ENCODE results near the gene BCL2L1.

The BCL2L1 gene

GRCh38 chr20:31740656-31741323 lies 18.1 kb upstream of the BCL2L1 start:
- Mint-ChIP-seq H3K27me3 (no peaks in the 10 kb centered on the region), H3K27ac (no peak overlapping the region), H3K4me1 (no peaks in the 10 kb centered on the region), H3K9me3 (no peaks in the 10 kb centered on the region), H3K4me3 (no peak overlapping the region), H3K36me3 (no peaks in the 10 kb centered on the region)

GRCh38 chr20:31740208-31740607 lies 17.5 kb upstream of the BCL2L1 start:
- H3K27ac Mint-ChIP-seq, result no peak overlapping the region
- no peaks in the 10 kb centered on the region for H3K4me1 Mint-ChIP-seq
- H3K9me3 Mint-ChIP-seq, result no peaks in the 10 kb centered on the region
- no peaks in the 10 kb centered on the region for H3K27me3 Mint-ChIP-seq
- no peaks in the 10 kb centered on the region for H3K36me3 Mint-ChIP-seq
- no peak overlapping the region for H3K4me3 Mint-ChIP-seq

- no peak overlapping the region for H3K4me3 Mint-ChIP-seq
- H3K4me1 Mint-ChIP-seq, result no peaks in the 10 kb centered on the region
- no peak overlapping the region for H3K27ac Mint-ChIP-seq
- no peaks in the 10 kb centered on the region for H3K36me3 Mint-ChIP-seq
- no peaks in the 10 kb centered on the region for H3K9me3 Mint-ChIP-seq
- no peaks in the 10 kb centered on the region for H3K27me3 Mint-ChIP-seq
These were observed 16.9 kb upstream of the BCL2L1 start for GRCh38 chr20:31739550-31739977.

GRCh38 chr20:31738729-31739549 lies 16.3 kb upstream of the BCL2L1 start, which contains the start of gene TPX2:
TSS of gene TPX2 (plus strand) at chr20:31739290. CDS start at chr20:31757477, 18,187 bp downstream.
- H3K27ac Mint-ChIP-seq, result no peak within 1 kb of the TSS
- no peaks in the 10 kb centered on the region for H3K4me1 Mint-ChIP-seq
- no peak within 1 kb of the TSS for H3K4me3 Mint-ChIP-seq
- H3K36me3 Mint-ChIP-seq, result no peaks in the 10 kb centered on the region
- H3K9me3 Mint-ChIP-seq, result no peaks in the 10 kb centered on the region
- no peaks in the 10 kb centered on the region for H3K27me3 Mint-ChIP-seq

GRCh38 chr20:31731321-31731717 lies 8.7 kb upstream of the BCL2L1 start:
- H3K27ac Mint-ChIP-seq, result no peak overlapping the region
- peaks cover 4% of the 10 kb centered on the region for H3K4me1 Mint-ChIP-seq
- no peaks in the 10 kb centered on the region for H3K36me3 Mint-ChIP-seq
- no peaks in the 10 kb centered on the region for H3K27me3 Mint-ChIP-seq
- H3K4me3 Mint-ChIP-seq, result no peak overlapping the region
- no peaks in the 10 kb centered on the region for H3K9me3 Mint-ChIP-seq

GRCh38 chr20:31723319-31724078 lies 831 bp upstream of the BCL2L1 start:
- Mint-ChIP-seq H3K4me3 (peak overlapping the region; percentile 94), H3K4me1 (peaks cover 15% of the 10 kb centered on the region), H3K9me3 (no peaks in the 10 kb centered on the region), H3K36me3 (peaks cover 33% of the 10 kb centered on the region), H3K27ac (peak overlapping the region; percentile 94), H3K27me3 (no peaks in the 10 kb centered on the region)

GRCh38 chr20:31723069-31723318 lies 326 bp upstream of the BCL2L1 start:
- H3K27ac Mint-ChIP-seq, result peak overlapping the region; percentile 94
- H3K4me3 Mint-ChIP-seq, result peak overlapping the region; percentile 94
- no peaks in the 10 kb centered on the region for H3K27me3 Mint-ChIP-seq
- H3K9me3 Mint-ChIP-seq, result no peaks in the 10 kb centered on the region
- peaks cover 15% of the 10 kb centered on the region for H3K4me1 Mint-ChIP-seq
- H3K36me3 Mint-ChIP-seq, result peaks cover 33% of the 10 kb centered on the region

GRCh38 chr20:31721408-31722256 lies 1.0 kb downstream of the BCL2L1 start:
- Mint-ChIP-seq H3K27ac (peak overlapping the region; percentile 85), H3K27me3 (no peaks in the 10 kb centered on the region), H3K4me1 (peaks cover 24% of the 10 kb centered on the region), H3K9me3 (no peaks in the 10 kb centered on the region), H3K4me3 (peak overlapping the region; percentile 94), H3K36me3 (peaks cover 45% of the 10 kb centered on the region)

- peak overlapping the region; percentile 94 for H3K4me3 Mint-ChIP-seq
- H3K4me1 Mint-ChIP-seq, result peaks cover 33% of the 10 kb centered on the region
- no peaks in the 10 kb centered on the region for H3K27me3 Mint-ChIP-seq
- no peaks in the 10 kb centered on the region for H3K9me3 Mint-ChIP-seq
- H3K27ac Mint-ChIP-seq, result peak overlapping the region; percentile 85
- H3K36me3 Mint-ChIP-seq, result peaks cover 51% of the 10 kb centered on the region
These were observed 1.9 kb downstream of the BCL2L1 start for GRCh38 chr20:31720486-31721407.

- Mint-ChIP-seq H3K27me3 (no peaks in the 10 kb centered on the region), H3K4me3 (peak overlapping the region; percentile 94), H3K36me3 (peaks cover 56% of the 10 kb centered on the region), H3K27ac (peak overlapping the region; percentile 82), H3K9me3 (no peaks in the 10 kb centered on the region), H3K4me1 (peaks cover 41% of the 10 kb centered on the region)
These were observed 2.8 kb downstream of the BCL2L1 start for GRCh38 chr20:31719644-31720485.

GRCh38 chr20:31718952-31719643 lies 3.6 kb downstream of the BCL2L1 start:
- no peaks in the 10 kb centered on the region for H3K9me3 Mint-ChIP-seq
- peaks cover 49% of the 10 kb centered on the region for H3K4me1 Mint-ChIP-seq
- no peaks in the 10 kb centered on the region for H3K27me3 Mint-ChIP-seq
- H3K27ac Mint-ChIP-seq, result peak overlapping the region; percentile 85
- peaks cover 62% of the 10 kb centered on the region for H3K36me3 Mint-ChIP-seq
- H3K4me3 Mint-ChIP-seq, result peak overlapping the region; percentile 94

GRCh38 chr20:31717478-31718201 lies 5.0 kb downstream of the BCL2L1 start:
- peak overlapping the region; percentile 94 for H3K4me3 Mint-ChIP-seq
- peaks cover 59% of the 10 kb centered on the region for H3K4me1 Mint-ChIP-seq
- H3K27ac Mint-ChIP-seq, result peak overlapping the region; percentile 97
- peaks cover 73% of the 10 kb centered on the region for H3K36me3 Mint-ChIP-seq
- no peaks in the 10 kb centered on the region for H3K9me3 Mint-ChIP-seq
- no peaks in the 10 kb centered on the region for H3K27me3 Mint-ChIP-seq

Data from activated naive CD4-positive, alpha-beta T cell treated with anti-CD3 and anti-CD28 coated beads, Interleukin-2, amount 50 U/mL, for 24 hours (primary cell).